Colonic mucosa (tissue), 4 donors: ENCODE measurements around the gene NLGN4X. TPM values are rescaled to one million over a fixed set of nuclear protein-coding genes. Genes with fewer than 3 reads are reported as not detected.

Experiments used
- DNase-seq: peaks from one replicate; pipeline ENCODE4 v3.0.0-alpha.2; 2020
- H3K27ac ChIP-seq: fragments of 200-600 bp; one replicate; pipeline ENCODE4 v1.8.0; 2021
- H3K27me3 ChIP-seq: fragments of 200-600 bp; one replicate; pipeline ENCODE4 v1.8.0; 2021
- H3K36me3 ChIP-seq: fragments of 200-600 bp; one replicate; pipeline ENCODE4 v1.8.0; 2021
- H3K4me1 ChIP-seq: fragments of 200-600 bp; one replicate; pipeline ENCODE4 v1.8.0; 2021; ENCODE audit warnings: mild to moderate bottlenecking
- H3K4me3 ChIP-seq: fragments of 200-600 bp; one replicate; pipeline ENCODE4 v1.8.0; 2021
- H3K9ac ChIP-seq, 2 donors: one replicate each; pipeline ENCODE4 v1.7.0; 2013; ENCODE audit warnings: control low read depth in 2 of 2, low read depth in 2 of 2, low read length in 2 of 2
- H3K9me3 ChIP-seq: fragments of 200-600 bp; one replicate; pipeline ENCODE4 v1.8.0; 2021
- CTCF ChIP-seq: fragments of 200-600 bp; IDR thresholded peaks from one replicate; pipeline ENCODE4 v1.8.0; 2022; ENCODE audit warnings: antibody characterized with exemption, mild to moderate bottlenecking
- intact Hi-C: fragments of 100-400 bp; cut with DNase I; formaldehyde crosslinking; loops from one replicate; pipeline ENCODE4 v1.14.1; 2022
- total RNA-seq, 2 donors: library from RNA; stranded (reverse); fragmentation: NEBNext Ultra II Directional in 1 of 2; extraction: Animal tissue kit (Norgen Biotek cat#: 25700) in 1 of 2; gene quantifications; one replicate each; pipeline ENCODE4 v1.2.1, GENCODE V29; 2021
- donor health status: healthy.
- donor health status: DM: no; HTN: no; CAD: no.
- donor health status: DM: no; HTN: no; CAD: no.

The NLGN4X gene
- total RNA-seq, 2 donors from 2014 or later: 0.89 to 2.2 TPM

GRCh38 chrX:5857232-5857631, 371.4 kb downstream of the NLGN4X start:
- intact Hi-C loops: no loop called here
- H3K36me3 ChIP-seq: no peaks in the 10 kb centered on the region
- DNase-seq: no peak
- no peaks in the 10 kb centered on the region for H3K4me1 ChIP-seq
- H3K9ac ChIP-seq: no peak overlapping the region
- H3K4me3 ChIP-seq: no peak overlapping the region
- H3K27me3 ChIP-seq: no peaks in the 10 kb centered on the region
- H3K27ac ChIP-seq: no peak overlapping the region
- TF ChIP-seq CTCF: no peak
- H3K9me3 ChIP-seq: no peaks in the 10 kb centered on the region

GRCh38 chrX:5852941-5853340, 375.7 kb downstream of the NLGN4X start:
- Histone ChIP-seq H3K27me3 (no peaks in the 10 kb centered on the region), H3K27ac (no peak overlapping the region), H3K4me1 (no peaks in the 10 kb centered on the region), H3K4me3 (no peak overlapping the region), H3K9me3 (no peaks in the 10 kb centered on the region), H3K9ac (no peak overlapping the region), H3K36me3 (no peaks in the 10 kb centered on the region)
- DNase-seq: no peak
- no peak for TF ChIP-seq CTCF
- intact Hi-C loops: no loop called here

GRCh38 chrX:5842601-5843000, 386.1 kb downstream of the NLGN4X start:
- Histone ChIP-seq H3K4me1 (no peaks in the 10 kb centered on the region), H3K9ac (no peak overlapping the region), H3K4me3 (no peak overlapping the region), H3K9me3 (no peaks in the 10 kb centered on the region), H3K36me3 (no peaks in the 10 kb centered on the region), H3K27ac (no peak overlapping the region), H3K27me3 (no peaks in the 10 kb centered on the region)
- TF ChIP-seq CTCF: no peak
- DNase-seq: no peak
- intact Hi-C loops: no loop called here
